Peyer's patch (tissue), 4 donors: ENCODE data around the gene LMBR1.

ENCODE experiments used
- CTCF ChIP-seq, 6 experiments: fragments of 450-650 bp in 4 of 6; fragments of 200-600 bp in 2 of 6; sonication (generic) in 1 of 6; IDR thresholded peaks; one replicate each; pipeline ENCODE4 v1.5.1; 2017 to 2019; ENCODE audit warnings: antibody characterized with exemption in 6 of 6, mild to moderate bottlenecking in 3 of 6, moderate library complexity in 1 of 6
- POLR2A ChIP-seq, 2 donors: fragments of 450-650 bp; IDR thresholded peaks; one replicate each; pipeline ENCODE4 v1.5.1; 2017; ENCODE audit warnings: antibody characterized with exemption in 2 of 2, mild to moderate bottlenecking in 2 of 2, moderate library complexity in 2 of 2

GRCh38 chr7:156918635-156919034 is 25.7 kb upstream of the LMBR1 start:
- TF ChIP-seq POLR2A (IDR thresholded peaks at IDR 0.05) (no peak), CTCF (IDR thresholded peaks at IDR 0.05) (no peak)
